GM04504 (cell line): ENCODE results near the gene ATAD1.
"Not testable (repeated sequence)": the region's sequence is repeated elsewhere in the genome, so short reads cannot be mapped to it uniquely, and the experiment has no call there.

Experiments used
- DNase-seq: peaks from one replicate; pipeline ENCODE4 v3.0.0-alpha.2; 2012; ENCODE audit warnings: low read depth

Gene ATAD1

GRCh38 chr10:87817609-87818504, at the start of gene ATAD1:
TSS of gene ATAD1 (minus strand) at chr10:87818226. CDS start at chr10:87814599, 3,627 bp downstream.
- DNase-seq, result peak; percentile 65

- DNase-seq, result no peak
Measured at GRCh38 chr10:87867453-87867852, 49.4 kb upstream of the ATAD1 start.

- DNase-seq, result no peak
Measured at GRCh38 chr10:87866412-87866974, 48.5 kb upstream of the ATAD1 start.

- DNase-seq, result no peak
Measured at GRCh38 chr10:87865241-87865881, 47.3 kb upstream of the ATAD1 start.

GRCh38 chr10:87864496-87865059, 46.6 kb upstream of the ATAD1 start:
- no peak for DNase-seq

GRCh38 chr10:87863951-87864495, 46.0 kb upstream of the ATAD1 start:
- DNase-seq, result not testable (repeated sequence)

- DNase-seq, result peak; percentile 79
Measured at GRCh38 chr10:87863053-87863943, 45.3 kb upstream of the ATAD1 start, which contains the start of the genes KLLN and PTEN. TSS of gene KLLN (minus strand) at chr10:87863533. CDS start at chr10:87862487, 1,046 bp downstream. TSS of gene PTEN (plus strand) at chr10:87863625. CDS start at chr10:87864470, 845 bp downstream.

GRCh38 chr10:87862679-87863052, 44.6 kb upstream of the ATAD1 start:
- no peak for DNase-seq

GRCh38 chr10:87861953-87862678, 44.1 kb upstream of the ATAD1 start:
- DNase-seq, result peak; percentile 96

- DNase-seq, result peak; percentile 72
Measured at GRCh38 chr10:87861566-87861952, 43.5 kb upstream of the ATAD1 start.

GRCh38 chr10:87860816-87861403, 42.9 kb upstream of the ATAD1 start:
- no peak for DNase-seq

- peak; percentile 40 for DNase-seq
Measured at GRCh38 chr10:87860156-87860795, 42.2 kb upstream of the ATAD1 start.

GRCh38 chr10:87855665-87856064, 37.6 kb upstream of the ATAD1 start:
- DNase-seq, result not testable (repeated sequence)

- DNase-seq, result not testable (repeated sequence)
Measured at GRCh38 chr10:87855247-87855646, 37.2 kb upstream of the ATAD1 start.

GRCh38 chr10:87852089-87852488, 34.1 kb upstream of the ATAD1 start:
- no peak for DNase-seq

- DNase-seq, result peak; percentile 41
Measured at GRCh38 chr10:87850742-87851205, 32.7 kb upstream of the ATAD1 start.

GRCh38 chr10:87849001-87849400, 31.0 kb upstream of the ATAD1 start:
- no peak for DNase-seq

- no peak for DNase-seq
Measured at GRCh38 chr10:87847550-87847949, 29.5 kb upstream of the ATAD1 start.

- not testable (repeated sequence) for DNase-seq
Measured at GRCh38 chr10:87846711-87847110, 28.7 kb upstream of the ATAD1 start.
